Neural cell (in vitro differentiated cells): Measurements from ENCODE around the gene CDKN2AIPNL. TPM values are rescaled to one million over a fixed set of nuclear protein-coding genes. Genes with fewer than 3 reads are reported as not detected.

Experiments used
- H2AFZ ChIP-seq: fragments of 200-600, 300-800 bp; sonication (generic), shearing (Covaris generic); 2 replicates; pipeline ENCODE4 v1.6.0; 2014; ENCODE audit warnings: low read depth, mild to moderate bottlenecking, antibody characterized with exemption, low read length, moderate library complexity
- H3F3A ChIP-seq: fragments of 200-600 bp; shearing (Covaris generic); 2 replicates; pipeline ENCODE4 v1.6.1; 2016; ENCODE audit warnings: mild to moderate bottlenecking, moderate library complexity, mixed read lengths, antibody characterized with exemption, low read length; ENCODE audit not compliant: insufficient read depth, poor library complexity, severe bottlenecking
- H3K27ac ChIP-seq: fragments of 200-600, 300-800 bp; sonication (generic), shearing (Covaris generic); 2 replicates; pipeline ENCODE4 v1.5.1; 2014; ENCODE audit warnings: mild to moderate bottlenecking, low read length, moderate library complexity
- H3K27me3 ChIP-seq: fragments of 300-800, 200-600 bp; sonication (generic), shearing (Covaris generic); 2 replicates; pipeline ENCODE4 v1.6.0; 2014; ENCODE audit warnings: mild to moderate bottlenecking, low read depth, low read length, moderate library complexity; ENCODE audit not compliant: insufficient read depth
- H3K36me3 ChIP-seq: fragments of 300-800, 200-600 bp; sonication (generic), shearing (Covaris generic); 2 replicates; pipeline ENCODE4 v1.5.1; 2014; ENCODE audit warnings: mild to moderate bottlenecking, antibody characterized with exemption, low read length, moderate library complexity; ENCODE audit not compliant: insufficient read depth
- H3K4me2 ChIP-seq: fragments of 300-800, 200-600 bp; sonication (generic), shearing (Covaris generic); 2 replicates; pipeline ENCODE4 v1.6.0; 2014; ENCODE audit warnings: mild to moderate bottlenecking, low read length
- H3K4me3 ChIP-seq: fragments of 300-800, 200-600 bp; sonication (generic), shearing (Covaris generic); 2 replicates; pipeline ENCODE4 v1.5.1; 2014; ENCODE audit warnings: mild to moderate bottlenecking, low read length, moderate library complexity
- H3K79me2 ChIP-seq: fragments of 200-600 bp; shearing (Covaris generic); replicated peaks from 2 replicates; pipeline ENCODE4 v1.6.0; 2014; ENCODE audit warnings: mild to moderate bottlenecking, low read length, moderate library complexity; ENCODE audit not compliant: insufficient read depth
- H3K9ac ChIP-seq: fragments of 300-800, 200-600 bp; sonication (generic), shearing (Covaris generic); 2 replicates; pipeline ENCODE4 v1.6.1; 2016; ENCODE audit warnings: mild to moderate bottlenecking, low read length, mixed read lengths
- H3K9me2 ChIP-seq: fragments of 200-600 bp; shearing (Covaris generic); 2 replicates; pipeline ENCODE4 v1.6.1; 2016; ENCODE audit warnings: mild to moderate bottlenecking, low read length, mixed read lengths; ENCODE audit not compliant: insufficient read depth
- H3K9me3 ChIP-seq: fragments of 200-600, 300-800 bp; sonication (generic), shearing (Covaris generic); 2 replicates; pipeline ENCODE4 v1.6.1; 2016; ENCODE audit warnings: mild to moderate bottlenecking, mixed run types, low read length, moderate library complexity, mixed read lengths
- H4K20me1 ChIP-seq: fragments of 200-600 bp; shearing (Covaris generic); 2 replicates; pipeline ENCODE4 v1.6.1; 2016; ENCODE audit warnings: mild to moderate bottlenecking, mixed run types; ENCODE audit not compliant: insufficient read depth
- EP300 ChIP-seq: fragments of 450-650 bp; conservative IDR thresholded peaks from 2 replicates; pipeline ENCODE4 v1.6.1; 2014; ENCODE audit warnings: antibody characterized with exemption, mild to moderate bottlenecking, moderate library complexity; ENCODE audit not compliant: poor library complexity, severe bottlenecking
- EZH2 ChIP-seq: fragments of 200-600, 300-800 bp; shearing (Covaris generic), sonication (generic); IDR thresholded peaks from 2 replicates; pipeline ENCODE4 v1.6.1; 2014; ENCODE audit warnings: antibody characterized with exemption, low read length, borderline replicate concordance, mild to moderate bottlenecking; ENCODE audit not compliant: insufficient read depth, poor library complexity, severe bottlenecking
- MXI1 ChIP-seq: fragments of 450-650 bp; conservative IDR thresholded peaks from 2 replicates; pipeline ENCODE4 v1.6.1; 2014; ENCODE audit warnings: antibody characterized with exemption, mild to moderate bottlenecking; ENCODE audit not compliant: poor library complexity, severe bottlenecking
- POLR2AphosphoS5 ChIP-seq: IDR thresholded peaks from 2 replicates; pipeline ENCODE4 v1.6.1; 2012
- RAD21 ChIP-seq: fragments of 450-650 bp; conservative IDR thresholded peaks from 2 replicates; pipeline ENCODE4 v1.6.1; 2014; ENCODE audit warnings: antibody characterized with exemption, mild to moderate bottlenecking, moderate library complexity
- SMC3 ChIP-seq: fragments of 450-650 bp; conservative IDR thresholded peaks from 2 replicates; pipeline ENCODE4 v1.6.1; 2014; ENCODE audit warnings: antibody characterized with exemption, mild to moderate bottlenecking, moderate library complexity; ENCODE audit not compliant: poor library complexity
- TAF1 ChIP-seq: IDR thresholded peaks from 2 replicates; pipeline ENCODE4 v1.6.1; 2012; ENCODE audit warnings: low read depth
- polyA plus RNA-seq: library from polyadenylated mRNA; depleted of rRNA; stranded (reverse); fragments of >200 nt; gene quantifications from 2 replicates; pipeline ENCODE4 v1.2.3, GENCODE V29; 2014
- TF ChIP-seq, protein P1 (sequence below): IDR thresholded peaks from 2 replicates; pipeline ENCODE4 v1.6.1; 2012; ENCODE audit warnings: borderline replicate concordance
- TF ChIP-seq, protein P2 (sequence below): fragments of 450-650 bp; IDR thresholded peaks from 2 replicates; pipeline ENCODE4 v1.5.1; 2014; ENCODE audit warnings: antibody characterized with exemption, mild to moderate bottlenecking, moderate library complexity; ENCODE audit not compliant: poor library complexity, severe bottlenecking

The CDKN2AIPNL gene
- polyA plus RNA-seq, 1 donor from 2014 or later, result 78.4 TPM

DNA sequence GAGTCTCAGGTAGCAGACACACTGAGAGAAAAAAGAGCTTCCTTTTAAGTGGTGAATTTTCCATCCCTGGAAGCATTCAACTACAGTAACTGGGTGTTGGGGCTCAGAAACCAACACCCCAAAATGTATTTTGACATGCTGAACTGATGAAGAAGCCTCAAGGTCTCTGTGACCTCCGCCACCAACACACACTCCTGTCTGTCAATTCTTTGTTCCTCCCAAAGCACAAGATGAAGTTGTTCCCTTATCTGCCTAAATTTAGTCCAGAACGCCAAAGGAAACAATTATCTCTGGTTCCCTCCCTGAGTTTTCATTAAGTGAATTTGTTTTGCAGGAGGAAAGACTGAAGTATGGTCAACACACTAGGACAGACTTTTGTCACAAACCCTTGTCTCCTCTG lies 1.4 kb upstream of the CDKN2AIPNL start:
- peaks cover 20% of the 10 kb centered on the region for H3K79me2 ChIP-seq
- H4K20me1 ChIP-seq, result no peaks in the 10 kb centered on the region
- no peak overlapping the region for H2AFZ ChIP-seq
- H3K27me3 ChIP-seq, result no peaks in the 10 kb centered on the region
- H3K9ac ChIP-seq, result no peak overlapping the region
- TF ChIP-seq TAF1 (no peak), EZH2 (no peak)
- no peaks in the 10 kb centered on the region for H3F3A ChIP-seq
- no peaks in the 10 kb centered on the region for H3K36me3 ChIP-seq
- H3K4me3 ChIP-seq, result no peak overlapping the region
- H3K27ac ChIP-seq, result no peak overlapping the region
- no peaks in the 10 kb centered on the region for H3K9me3 ChIP-seq
- H3K9me2 ChIP-seq, result no peaks in the 10 kb centered on the region
- no peak overlapping the region for H3K4me2 ChIP-seq

DNA sequence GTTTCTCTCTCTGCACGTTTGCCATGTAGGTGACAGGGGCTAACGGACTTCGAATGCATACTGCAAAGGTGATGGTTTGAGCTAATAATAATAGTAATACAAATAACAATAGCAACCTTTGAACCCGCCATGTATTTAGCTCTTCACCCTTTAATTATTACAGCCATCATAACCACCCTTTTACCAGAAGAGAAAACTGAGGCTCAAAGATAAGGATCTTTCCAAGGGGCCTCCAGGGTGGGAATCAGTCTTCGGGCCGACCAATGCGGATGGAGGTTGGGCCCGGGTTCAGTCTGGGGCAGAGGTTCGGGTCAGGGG lies 494 bp downstream of the CDKN2AIPNL start:
- peak overlapping the region; percentile 69 for H3K27ac ChIP-seq

DNA sequence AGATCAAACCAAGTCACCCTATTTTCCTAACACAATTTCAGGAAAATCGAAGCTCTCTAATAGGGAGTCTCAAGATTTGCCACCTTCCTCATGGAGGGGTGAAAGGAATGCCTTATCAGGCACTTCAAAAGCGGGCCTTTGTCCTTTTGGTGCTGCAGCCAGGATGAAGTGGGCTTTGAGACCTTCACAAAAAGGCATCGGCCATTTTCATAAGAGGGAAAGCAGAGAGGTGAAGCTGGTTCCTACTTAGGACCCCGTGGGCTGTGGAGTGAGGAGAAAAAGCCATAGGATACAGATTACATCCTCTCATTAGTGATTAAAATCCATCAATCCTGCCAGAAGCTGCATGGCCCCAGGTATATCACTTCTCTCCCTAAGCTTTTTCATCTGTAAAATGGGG lies 859 bp downstream of the CDKN2AIPNL start:
- Histone ChIP-seq H3K9me3 (no peaks in the 10 kb centered on the region), H3K9me2 (no peaks in the 10 kb centered on the region), H3F3A (no peaks in the 10 kb centered on the region), H3K79me2 (peaks cover 20% of the 10 kb centered on the region), H2AFZ (peak overlapping the region; percentile 66), H3K36me3 (no peaks in the 10 kb centered on the region), H4K20me1 (no peaks in the 10 kb centered on the region), H3K27ac (no peak overlapping the region), H3K4me3 (peak overlapping the region; percentile 85), H3K4me2 (peak overlapping the region; percentile 99), H3K9ac (peak overlapping the region; percentile 84), H3K27me3 (no peaks in the 10 kb centered on the region)
- TF ChIP-seq, protein P1, sequence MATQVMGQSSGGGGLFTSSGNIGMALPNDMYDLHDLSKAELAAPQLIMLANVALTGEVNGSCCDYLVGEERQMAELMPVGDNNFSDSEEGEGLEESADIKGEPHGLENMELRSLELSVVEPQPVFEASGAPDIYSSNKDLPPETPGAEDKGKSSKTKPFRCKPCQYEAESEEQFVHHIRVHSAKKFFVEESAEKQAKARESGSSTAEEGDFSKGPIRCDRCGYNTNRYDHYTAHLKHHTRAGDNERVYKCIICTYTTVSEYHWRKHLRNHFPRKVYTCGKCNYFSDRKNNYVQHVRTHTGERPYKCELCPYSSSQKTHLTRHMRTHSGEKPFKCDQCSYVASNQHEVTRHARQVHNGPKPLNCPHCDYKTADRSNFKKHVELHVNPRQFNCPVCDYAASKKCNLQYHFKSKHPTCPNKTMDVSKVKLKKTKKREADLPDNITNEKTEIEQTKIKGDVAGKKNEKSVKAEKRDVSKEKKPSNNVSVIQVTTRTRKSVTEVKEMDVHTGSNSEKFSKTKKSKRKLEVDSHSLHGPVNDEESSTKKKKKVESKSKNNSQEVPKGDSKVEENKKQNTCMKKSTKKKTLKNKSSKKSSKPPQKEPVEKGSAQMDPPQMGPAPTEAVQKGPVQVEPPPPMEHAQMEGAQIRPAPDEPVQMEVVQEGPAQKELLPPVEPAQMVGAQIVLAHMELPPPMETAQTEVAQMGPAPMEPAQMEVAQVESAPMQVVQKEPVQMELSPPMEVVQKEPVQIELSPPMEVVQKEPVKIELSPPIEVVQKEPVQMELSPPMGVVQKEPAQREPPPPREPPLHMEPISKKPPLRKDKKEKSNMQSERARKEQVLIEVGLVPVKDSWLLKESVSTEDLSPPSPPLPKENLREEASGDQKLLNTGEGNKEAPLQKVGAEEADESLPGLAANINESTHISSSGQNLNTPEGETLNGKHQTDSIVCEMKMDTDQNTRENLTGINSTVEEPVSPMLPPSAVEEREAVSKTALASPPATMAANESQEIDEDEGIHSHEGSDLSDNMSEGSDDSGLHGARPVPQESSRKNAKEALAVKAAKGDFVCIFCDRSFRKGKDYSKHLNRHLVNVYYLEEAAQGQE, result no peak
- TF ChIP-seq EZH2, result no peak
- TF ChIP-seq POLR2AphosphoS5, result no peak
- no peak for TF ChIP-seq RAD21
- no peak for TF ChIP-seq SMC3
- TF ChIP-seq, protein P2, sequence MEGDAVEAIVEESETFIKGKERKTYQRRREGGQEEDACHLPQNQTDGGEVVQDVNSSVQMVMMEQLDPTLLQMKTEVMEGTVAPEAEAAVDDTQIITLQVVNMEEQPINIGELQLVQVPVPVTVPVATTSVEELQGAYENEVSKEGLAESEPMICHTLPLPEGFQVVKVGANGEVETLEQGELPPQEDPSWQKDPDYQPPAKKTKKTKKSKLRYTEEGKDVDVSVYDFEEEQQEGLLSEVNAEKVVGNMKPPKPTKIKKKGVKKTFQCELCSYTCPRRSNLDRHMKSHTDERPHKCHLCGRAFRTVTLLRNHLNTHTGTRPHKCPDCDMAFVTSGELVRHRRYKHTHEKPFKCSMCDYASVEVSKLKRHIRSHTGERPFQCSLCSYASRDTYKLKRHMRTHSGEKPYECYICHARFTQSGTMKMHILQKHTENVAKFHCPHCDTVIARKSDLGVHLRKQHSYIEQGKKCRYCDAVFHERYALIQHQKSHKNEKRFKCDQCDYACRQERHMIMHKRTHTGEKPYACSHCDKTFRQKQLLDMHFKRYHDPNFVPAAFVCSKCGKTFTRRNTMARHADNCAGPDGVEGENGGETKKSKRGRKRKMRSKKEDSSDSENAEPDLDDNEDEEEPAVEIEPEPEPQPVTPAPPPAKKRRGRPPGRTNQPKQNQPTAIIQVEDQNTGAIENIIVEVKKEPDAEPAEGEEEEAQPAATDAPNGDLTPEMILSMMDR, result no peak
- no peak for TF ChIP-seq EP300
- TF ChIP-seq MXI1, result no peak
- TF ChIP-seq TAF1, result no peak

More for the DNA sequence above, 494 bp downstream of the CDKN2AIPNL start:
- Histone ChIP-seq H3K9me3 (no peaks in the 10 kb centered on the region), H3K27me3 (no peaks in the 10 kb centered on the region), H3F3A (no peaks in the 10 kb centered on the region), H3K79me2 (peaks cover 20% of the 10 kb centered on the region), H3K4me3 (peak overlapping the region; percentile 85), H4K20me1 (no peaks in the 10 kb centered on the region), H2AFZ (peak overlapping the region; percentile 66), H3K36me3 (no peaks in the 10 kb centered on the region), H3K9me2 (no peaks in the 10 kb centered on the region), H3K9ac (peak overlapping the region; percentile 84), H3K4me2 (peak overlapping the region; percentile 99)
- no peak for TF ChIP-seq MXI1
- TF ChIP-seq TAF1, result no peak
- no peak for TF ChIP-seq SMC3
- TF ChIP-seq POLR2AphosphoS5, result no peak
